Measurements from ENCODE around the gene KIF3A. TPM values are rescaled to one million over a fixed set of nuclear protein-coding genes. Genes with fewer than 3 reads are reported as not detected.

KIF3A gene
- total RNA-seq, 4 donors from 2014 or later, result 5.9 to 203 (median 19.5) TPM

DNA sequence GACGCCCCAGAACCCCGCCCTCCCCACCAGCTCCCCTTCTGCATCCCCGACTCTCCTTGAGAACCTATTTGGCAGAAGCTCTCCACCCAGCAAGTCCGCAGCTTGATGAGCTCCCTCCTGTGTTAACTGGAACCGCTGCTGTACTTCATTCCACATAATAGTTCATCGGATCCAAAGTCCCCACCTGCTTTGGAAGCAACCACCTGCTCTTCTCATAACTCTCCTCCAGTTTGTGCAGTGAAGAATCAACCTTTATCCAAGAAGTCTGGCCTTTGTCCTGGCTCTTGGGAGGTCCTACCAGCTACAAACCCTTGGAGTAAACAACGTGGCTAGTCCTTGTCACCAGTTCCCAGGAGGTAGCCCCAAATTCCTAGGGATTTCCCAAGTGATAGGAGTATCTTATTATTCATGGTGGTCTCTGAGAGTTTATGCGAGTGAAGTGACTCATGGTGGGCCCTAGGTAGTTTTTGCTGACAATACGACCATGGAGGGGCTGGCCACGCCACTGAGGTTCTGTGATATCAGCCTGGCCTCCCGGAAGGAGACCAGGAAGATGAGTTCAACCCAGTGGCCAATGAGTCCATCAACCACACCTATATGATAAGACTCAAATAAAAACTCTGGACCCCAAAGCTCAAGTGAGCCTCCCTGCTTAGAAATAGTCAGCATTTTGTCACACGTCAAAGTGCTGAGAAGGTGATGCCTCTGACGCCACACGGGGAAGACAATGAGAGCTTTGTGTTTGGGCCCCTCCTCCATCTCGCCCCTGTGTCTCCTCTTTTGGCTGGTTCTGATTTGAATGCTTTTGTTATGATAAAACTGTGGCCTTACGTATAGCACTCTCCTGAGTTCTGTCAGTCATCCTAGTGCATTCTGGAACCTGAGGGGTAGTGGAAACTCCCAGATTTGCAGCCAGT lies 67.1 kb downstream of the KIF3A start:
- Histone ChIP-seq H3K4me1 (no peaks in the 10 kb centered on the region), H3K9me3 (no peaks in the 10 kb centered on the region), H3K27me3 (no peaks in the 10 kb centered on the region), H3K4me3 (no peak overlapping the region), H3K36me3 (no peaks in the 10 kb centered on the region), H3K27ac (no peak overlapping the region)
- DNase-seq, result no peak
- intact Hi-C loops (cut with DNase I; ENCODE audit: low total_unique reads), result no loop called here
- TF ChIP-seq, protein P1, sequence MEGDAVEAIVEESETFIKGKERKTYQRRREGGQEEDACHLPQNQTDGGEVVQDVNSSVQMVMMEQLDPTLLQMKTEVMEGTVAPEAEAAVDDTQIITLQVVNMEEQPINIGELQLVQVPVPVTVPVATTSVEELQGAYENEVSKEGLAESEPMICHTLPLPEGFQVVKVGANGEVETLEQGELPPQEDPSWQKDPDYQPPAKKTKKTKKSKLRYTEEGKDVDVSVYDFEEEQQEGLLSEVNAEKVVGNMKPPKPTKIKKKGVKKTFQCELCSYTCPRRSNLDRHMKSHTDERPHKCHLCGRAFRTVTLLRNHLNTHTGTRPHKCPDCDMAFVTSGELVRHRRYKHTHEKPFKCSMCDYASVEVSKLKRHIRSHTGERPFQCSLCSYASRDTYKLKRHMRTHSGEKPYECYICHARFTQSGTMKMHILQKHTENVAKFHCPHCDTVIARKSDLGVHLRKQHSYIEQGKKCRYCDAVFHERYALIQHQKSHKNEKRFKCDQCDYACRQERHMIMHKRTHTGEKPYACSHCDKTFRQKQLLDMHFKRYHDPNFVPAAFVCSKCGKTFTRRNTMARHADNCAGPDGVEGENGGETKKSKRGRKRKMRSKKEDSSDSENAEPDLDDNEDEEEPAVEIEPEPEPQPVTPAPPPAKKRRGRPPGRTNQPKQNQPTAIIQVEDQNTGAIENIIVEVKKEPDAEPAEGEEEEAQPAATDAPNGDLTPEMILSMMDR (IDR thresholded peaks at IDR 0.05), result no peak
- TF ChIP-seq POLR2A (IDR thresholded peaks at IDR 0.05), result no peak

DNA sequence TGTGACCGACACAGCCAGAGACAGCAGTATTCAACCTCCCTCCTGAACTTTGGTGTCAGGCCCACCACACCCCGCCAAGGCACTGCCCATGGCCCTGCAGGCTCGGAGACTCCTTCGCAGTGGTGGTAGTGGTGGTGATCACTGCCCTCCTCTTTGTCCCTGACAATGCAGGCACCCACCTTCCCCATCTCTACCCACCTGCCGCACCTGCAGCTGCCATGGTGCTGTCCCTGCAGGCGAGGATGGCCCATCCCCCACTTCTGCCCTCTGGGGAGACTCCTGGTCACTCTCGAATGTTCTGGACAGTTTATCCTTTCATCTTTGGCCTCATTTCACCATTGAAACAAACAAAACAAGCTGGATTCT lies 67.9 kb downstream of the KIF3A start:
- no peak for DNase-seq
- H3K4me3 ChIP-seq, result no peak overlapping the region
- TF ChIP-seq, protein P1 (IDR thresholded peaks at IDR 0.05), result no peak
- no peak for TF ChIP-seq POLR2A (IDR thresholded peaks at IDR 0.05)
- H3K36me3 ChIP-seq, result no peaks in the 10 kb centered on the region
- H3K27ac ChIP-seq, result no peak overlapping the region
- no peaks in the 10 kb centered on the region for H3K9me3 ChIP-seq
- no peaks in the 10 kb centered on the region for H3K27me3 ChIP-seq
- intact Hi-C loops (cut with DNase I; ENCODE audit: low total_unique reads), result no loop called here
- H3K4me1 ChIP-seq, result no peaks in the 10 kb centered on the region

DNA sequence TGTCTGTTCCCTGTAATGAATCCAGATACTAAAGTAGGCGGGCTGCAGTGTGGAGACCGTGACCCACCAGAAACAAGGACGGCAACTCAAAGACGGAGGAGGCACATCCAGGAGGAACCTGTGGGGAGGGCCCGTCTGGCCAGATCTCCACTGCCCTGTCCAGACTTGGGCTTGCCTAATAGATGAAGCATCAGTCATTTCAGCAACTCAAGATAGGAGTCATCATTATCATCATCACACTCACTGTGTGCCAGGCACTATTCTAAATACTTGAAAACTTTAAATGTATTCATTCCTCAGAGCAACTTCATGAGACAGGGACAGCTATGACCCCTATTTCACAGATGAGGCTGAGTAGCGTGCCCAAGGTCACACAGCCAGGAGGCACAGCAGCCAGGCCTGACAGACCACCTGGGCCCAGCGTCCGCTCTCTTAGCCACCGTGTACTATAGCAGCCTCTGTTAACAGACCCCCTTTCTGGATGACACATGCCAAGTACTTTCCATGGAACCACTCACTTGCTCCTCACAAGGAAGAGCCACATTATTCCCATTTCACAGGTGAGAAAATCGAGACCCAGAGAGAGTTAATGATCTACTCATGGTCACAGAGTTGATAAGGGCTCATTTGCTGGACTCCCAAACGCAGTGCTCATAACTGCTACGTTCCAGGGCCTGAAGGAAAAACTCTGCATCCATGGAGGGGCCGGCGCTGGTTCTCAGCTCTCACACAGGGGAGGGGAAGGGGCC lies 68.5 kb downstream of the KIF3A start:
- H3K27me3 ChIP-seq, result no peaks in the 10 kb centered on the region
- intact Hi-C loops (cut with DNase I; ENCODE audit: low total_unique reads), result no loop called here
- no peaks in the 10 kb centered on the region for H3K36me3 ChIP-seq
- H3K4me3 ChIP-seq, result no peak overlapping the region
- H3K9me3 ChIP-seq, result no peaks in the 10 kb centered on the region
- no peak overlapping the region for H3K27ac ChIP-seq
- DNase-seq, result no peak
- H3K4me1 ChIP-seq, result no peaks in the 10 kb centered on the region
- TF ChIP-seq, protein P1 (IDR thresholded peaks at IDR 0.05), result no peak

DNA sequence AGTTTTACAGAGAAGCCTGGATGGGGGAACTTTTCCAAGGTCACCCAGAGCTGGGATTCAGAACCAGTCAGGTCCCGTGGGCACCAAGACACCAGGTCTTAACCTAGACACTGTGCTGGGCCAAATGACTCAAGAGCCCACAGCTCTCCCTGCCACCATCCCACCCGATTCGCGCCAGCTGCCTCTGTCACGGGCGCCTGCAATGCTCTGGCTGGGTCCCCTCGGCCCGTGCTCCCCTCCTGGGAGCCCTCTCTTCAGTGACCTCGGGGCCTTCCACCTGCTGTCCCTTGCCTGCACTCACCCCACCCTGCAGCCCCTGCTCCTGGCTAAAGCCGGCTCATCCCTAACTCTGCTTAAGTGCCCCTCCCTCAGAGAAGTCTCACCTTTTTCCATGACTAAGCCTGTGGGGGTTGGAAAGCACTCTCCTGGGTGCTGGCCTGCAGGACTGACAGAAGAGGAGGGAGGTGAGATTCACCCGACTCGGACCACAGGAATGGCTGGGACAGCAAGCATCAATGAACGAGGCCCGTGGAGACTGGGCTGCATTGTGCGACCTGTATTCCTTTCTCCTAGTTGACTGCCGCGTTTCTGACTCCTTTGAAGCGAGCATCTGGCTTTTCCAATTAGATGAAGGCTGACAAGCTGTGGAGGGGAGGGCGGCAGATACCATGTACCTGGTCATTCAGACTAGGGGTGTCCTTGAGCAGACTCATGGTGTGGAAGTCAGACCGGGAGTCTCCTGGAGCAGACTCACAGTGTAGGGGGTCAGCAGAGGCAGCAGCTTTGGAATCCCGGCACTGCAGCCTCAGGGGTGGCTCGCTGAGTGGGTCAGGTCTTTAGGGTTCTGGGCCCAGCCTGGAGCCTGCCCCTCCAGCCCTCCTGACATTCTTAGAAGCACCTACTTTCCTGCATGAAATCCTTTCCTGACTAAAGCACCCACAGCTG lies 69.3 kb downstream of the KIF3A start:
- Histone ChIP-seq H3K9me3 (no peaks in the 10 kb centered on the region), H3K4me3 (no peak overlapping the region), H3K27me3 (no peaks in the 10 kb centered on the region), H3K4me1 (no peaks in the 10 kb centered on the region), H3K36me3 (no peaks in the 10 kb centered on the region), H3K27ac (no peak overlapping the region)
- intact Hi-C loops (cut with DNase I; ENCODE audit: low total_unique reads), result no loop called here
- no peak for DNase-seq
- no peak for TF ChIP-seq POLR2A (IDR thresholded peaks at IDR 0.05)
- TF ChIP-seq, protein P1 (IDR thresholded peaks at IDR 0.05), result no peak
